PC-3 (cell line): ENCODE data around the gene RAP1B.

Experiments used
- CTCF ChIP-seq: fragments of 300-600 bp; sonication (generic); conservative IDR thresholded peaks from 2 replicates; pipeline ENCODE4 v1.5.1; 2017; ENCODE audit warnings: antibody characterized with exemption, low read depth, mild to moderate bottlenecking, low read length
- EZH2phosphoT487 ChIP-seq: fragments of 300-600 bp; sonication (generic); IDR thresholded peaks from 2 replicates; pipeline ENCODE4 v1.6.1; 2018; ENCODE audit warnings: mild to moderate bottlenecking, antibody characterized with exemption, low read length, borderline replicate concordance

- TF ChIP-seq CTCF (no peak), EZH2phosphoT487 (no peak)
These were observed 38.0 kb upstream of the RAP1B start for GRCh38 chr12:68572661-68573060.
